ENCODE measurements around the gene PRR35.

Gene PRR35

DNA sequence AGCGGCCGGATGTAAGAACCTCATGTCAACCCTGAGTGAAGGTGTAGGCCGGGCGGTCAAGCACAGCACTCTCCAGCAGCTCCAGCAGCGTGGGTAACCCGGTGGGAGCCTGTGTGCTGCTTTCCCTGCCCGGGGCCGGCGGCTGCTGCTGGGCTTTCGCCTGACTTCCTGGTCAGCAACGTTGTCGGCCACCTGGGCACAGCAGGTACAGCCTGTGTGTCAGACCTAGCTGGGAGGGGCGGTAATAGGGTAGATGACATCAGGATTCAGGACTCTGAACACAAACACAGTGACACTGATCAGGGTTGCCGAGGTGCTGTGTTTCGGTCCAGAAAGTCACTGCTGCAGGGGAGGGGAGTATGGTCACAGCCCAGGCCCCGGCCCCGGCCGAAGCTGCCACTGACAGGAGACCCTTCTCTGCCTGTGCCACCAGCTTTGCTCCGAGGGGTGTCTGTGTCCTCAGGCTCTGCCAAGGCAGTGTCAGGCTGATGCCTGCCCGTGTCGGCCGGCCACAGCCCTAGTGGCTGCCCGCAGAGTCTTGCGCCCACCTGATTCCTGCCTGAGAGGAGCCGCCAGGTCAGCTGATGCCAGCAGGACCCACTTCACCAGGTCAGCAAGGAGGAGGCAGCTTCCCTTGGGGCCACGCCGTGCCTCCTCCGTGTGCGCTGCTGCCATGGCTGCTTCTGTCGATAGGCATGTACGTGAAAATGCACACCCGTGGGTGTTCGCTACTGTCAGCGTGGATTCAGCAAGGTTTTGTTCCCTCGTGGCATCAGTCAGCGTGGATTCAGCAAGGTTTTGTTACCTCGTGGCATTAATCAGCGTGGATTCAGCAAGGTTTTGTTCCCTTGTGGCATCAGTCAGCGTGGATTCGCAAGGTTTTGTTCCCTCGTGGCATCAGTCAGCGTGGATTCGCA is 38.9 kb downstream of the PRR35 start:
- no peak for DNase-seq

GRCh38 chr16:600781-601180 is 40.6 kb downstream of the PRR35 start:
- no peak for DNase-seq

DNA sequence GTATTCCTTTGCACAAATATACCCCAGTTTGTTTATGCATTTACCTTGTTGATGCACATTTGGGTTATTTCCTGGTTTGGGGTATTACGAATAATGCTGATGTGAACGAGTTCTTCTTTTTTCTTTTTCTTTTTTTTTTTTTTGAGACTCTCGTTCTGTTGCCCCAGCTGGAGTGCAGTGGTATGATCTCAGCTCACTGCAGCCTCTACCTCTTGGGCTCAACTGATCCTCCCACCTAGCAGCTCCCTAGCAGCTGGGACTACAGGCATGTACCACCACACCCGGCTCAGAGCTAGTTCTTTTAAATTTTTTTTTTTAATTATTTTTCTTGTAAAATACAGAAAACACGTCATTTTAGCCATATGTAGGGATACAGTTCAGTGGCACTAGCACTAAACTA is 43.7 kb downstream of the PRR35 start:
- no peak for DNase-seq

GRCh38 chr16:606656-607307 is 46.6 kb downstream of the PRR35 start:
- DNase-seq = no peak

GRCh38 chr16:608019-608418 is 47.8 kb downstream of the PRR35 start:
- no peak for DNase-seq

- no peak for DNase-seq
Observed at GRCh38 chr16:609316-609715, 49.1 kb downstream of the PRR35 start.

- DNase-seq = no peak
Observed at GRCh38 chr16:609984-610383, 49.8 kb downstream of the PRR35 start.

GRCh38 chr16:610513-611381 is 50.6 kb downstream of the PRR35 start:
- DNase-seq = no peak

DNA sequence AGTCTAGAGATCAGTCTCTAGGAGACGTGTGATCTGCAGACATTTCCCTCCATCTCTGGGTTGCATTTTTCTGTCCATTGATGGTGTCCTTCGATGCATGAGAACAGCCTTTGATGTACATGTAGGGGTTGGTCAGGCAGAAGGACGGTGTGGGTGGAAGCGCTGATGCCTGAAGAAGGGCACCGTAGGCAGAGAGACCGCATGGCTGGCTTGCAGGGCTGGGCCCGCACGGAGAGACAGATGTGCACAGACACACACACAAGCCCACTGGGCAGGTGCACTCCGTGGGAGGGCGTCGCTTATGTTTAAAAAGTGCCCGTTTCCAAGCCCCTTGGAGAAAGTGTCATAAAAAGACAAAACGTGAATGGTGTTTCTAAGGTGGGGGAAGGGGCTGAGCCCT is 54.9 kb downstream of the PRR35 start:
- no peak for DNase-seq
